ENCODE measurements around the gene DNAH14. TPM values are rescaled to one million over a fixed set of nuclear protein-coding genes. Genes with fewer than 3 reads are reported as not detected.

The DNAH14 gene
- total and polyA plus RNA-seq, 9 of the 15 experiments (the other 6 are each of a cell fraction or from before 2014, with no cell fraction given), result 58.4 to 142 (median 98.4) TPM

DNA sequence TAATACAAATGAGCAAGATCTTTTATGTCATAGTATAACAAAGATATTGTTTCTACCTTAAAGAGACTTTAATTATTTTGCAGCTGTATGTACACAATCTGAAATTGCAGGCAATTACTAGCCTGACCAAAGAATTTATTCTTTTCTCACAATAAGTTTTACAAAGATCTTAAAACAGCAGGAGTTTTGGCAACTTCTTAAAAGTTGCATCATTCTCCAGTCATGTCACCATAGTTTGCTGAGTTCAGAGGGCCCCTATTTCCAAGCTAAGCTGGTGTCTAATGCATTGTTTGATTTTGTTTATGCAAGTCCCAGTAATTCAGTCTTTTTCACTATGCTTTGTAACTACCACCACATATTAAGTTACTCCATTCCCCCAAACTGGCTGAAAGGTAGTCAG is 114.8 kb downstream of the DNAH14 start (continued):
- TF ChIP-seq, protein P1, sequence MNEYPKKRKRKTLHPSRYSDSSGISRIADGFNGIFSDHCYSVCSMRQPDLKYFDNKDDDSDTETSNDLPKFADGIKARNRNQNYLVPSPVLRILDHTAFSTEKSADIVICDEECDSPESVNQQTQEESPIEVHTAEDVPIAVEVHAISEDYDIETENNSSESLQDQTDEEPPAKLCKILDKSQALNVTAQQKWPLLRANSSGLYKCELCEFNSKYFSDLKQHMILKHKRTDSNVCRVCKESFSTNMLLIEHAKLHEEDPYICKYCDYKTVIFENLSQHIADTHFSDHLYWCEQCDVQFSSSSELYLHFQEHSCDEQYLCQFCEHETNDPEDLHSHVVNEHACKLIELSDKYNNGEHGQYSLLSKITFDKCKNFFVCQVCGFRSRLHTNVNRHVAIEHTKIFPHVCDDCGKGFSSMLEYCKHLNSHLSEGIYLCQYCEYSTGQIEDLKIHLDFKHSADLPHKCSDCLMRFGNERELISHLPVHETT (CRISPR knock-in tag; conservative IDR thresholded peaks at IDR 0.05 in 1 of 2, IDR thresholded peaks at IDR 0.05 in 1 of 2), result no peak
- TF ChIP-seq, protein P2, sequence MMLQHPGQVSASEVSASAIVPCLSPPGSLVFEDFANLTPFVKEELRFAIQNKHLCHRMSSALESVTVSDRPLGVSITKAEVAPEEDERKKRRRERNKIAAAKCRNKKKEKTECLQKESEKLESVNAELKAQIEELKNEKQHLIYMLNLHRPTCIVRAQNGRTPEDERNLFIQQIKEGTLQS (IDR thresholded peaks at IDR 0.05), result peak; percentile 80
- TF ChIP-seq, protein P2 (CRISPR knock-in tag; conservative IDR thresholded peaks at IDR 0.05), result no peak
- no peak for TF ChIP-seq CBX1 (IDR thresholded peaks at IDR 0.05; ENCODE audit: low read depth)

GRCh38 chr1:225049594-225049993 is 120.1 kb downstream of the DNAH14 start:
- POLR2A ChIA-PET, result no interaction called here
- Histone ChIP-seq H3K9me1 (ENCODE audit: control insufficient read depth, insufficient read depth, low read length) (peaks cover 4% of the 10 kb centered on the region), H3K4me3 (no peak overlapping the region), H2AFZ (ENCODE audit: low read depth, low read length) (no peak overlapping the region), H3K4me1 (replicated peaks in 1 of 2; ENCODE audit: control insufficient read depth in 2 of 2, insufficient read depth in 2 of 2, low read length in 2 of 2) (no peaks in the 10 kb centered on the region), H3K9me3 (replicated peaks; ENCODE audit: control insufficient read depth, insufficient read depth, low read depth, low read length) (no peaks in the 10 kb centered on the region), H3K4me2 (ENCODE audit: insufficient read depth, low read length) (no peak overlapping the region), H3K27me3 (ENCODE audit: control insufficient read depth in 2 of 2, insufficient read depth in 2 of 2, low read length in 2 of 2) (no peaks in the 10 kb centered on the region), H3K79me2 (ENCODE audit: control insufficient read depth, insufficient read depth, low read length) (no peaks in the 10 kb centered on the region), H4K20me1 (replicated peaks; ENCODE audit: control insufficient read depth, insufficient read depth, low read length) (no peaks in the 10 kb centered on the region), H3K36me3 (ENCODE audit: control insufficient read depth, insufficient read depth, low read length) (no peaks in the 10 kb centered on the region), H3K27ac (ENCODE audit: extremely low read depth, low read depth, low read length) (no peak overlapping the region), H3K9ac (ENCODE audit: insufficient read depth in 1 of 2, low read depth in 2 of 2, low read length in 2 of 2) (no peak overlapping the region)
- CTCF ChIA-PET (ENCODE audit: low intra/inter-chr PET ratio), result no interaction called here
- DNase-seq (ENCODE audit: extremely low read depth in 1 of 4, low spot score in 3 of 4), result no peak
- intact Hi-C loops (cut with micrococcal nuclease), result no loop called here
- WGBS (ENCODE audit: insufficient coverage, low coverage, missing lambda C conversion rate), result 90% methylated on average over 2 of the region's 2 CpGs
- no peak for FAIRE-seq
- BruUV-seq (replicated peaks), result no TSS peak
- in situ Hi-C loops (cut with MboI), result no loop called here
- ATAC-seq, result no peak
- TF ChIP-seq GATA2 (CRISPR knock-in tag; IDR thresholded peaks at IDR 0.05), result peak; percentile 21; the same call in 1 of the 2 replicates
- TF ChIP-seq, protein P3, sequence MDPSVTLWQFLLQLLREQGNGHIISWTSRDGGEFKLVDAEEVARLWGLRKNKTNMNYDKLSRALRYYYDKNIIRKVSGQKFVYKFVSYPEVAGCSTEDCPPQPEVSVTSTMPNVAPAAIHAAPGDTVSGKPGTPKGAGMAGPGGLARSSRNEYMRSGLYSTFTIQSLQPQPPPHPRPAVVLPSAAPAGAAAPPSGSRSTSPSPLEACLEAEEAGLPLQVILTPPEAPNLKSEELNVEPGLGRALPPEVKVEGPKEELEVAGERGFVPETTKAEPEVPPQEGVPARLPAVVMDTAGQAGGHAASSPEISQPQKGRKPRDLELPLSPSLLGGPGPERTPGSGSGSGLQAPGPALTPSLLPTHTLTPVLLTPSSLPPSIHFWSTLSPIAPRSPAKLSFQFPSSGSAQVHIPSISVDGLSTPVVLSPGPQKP (CRISPR knock-in tag; IDR thresholded peaks at IDR 0.05), result no peak
- peak; percentile 90 for TF ChIP-seq DACH1 (IDR thresholded peaks at IDR 0.05; ENCODE audit: partially characterized antibody)
- peak; percentile 46; the same call in 1 of the 2 replicates for TF ChIP-seq GATAD2B (IDR thresholded peaks at IDR 0.05; ENCODE audit: borderline replicate concordance)
- TF ChIP-seq MCM5 (IDR thresholded peaks at IDR 0.05; ENCODE audit: low read depth), result no peak
- TF ChIP-seq NR2C1 (IDR thresholded peaks at IDR 0.05), result no peak
- TF ChIP-seq NR2C1 (tag; IDR thresholded peaks at IDR 0.05), result no peak
- TF ChIP-seq RERE (CRISPR knock-in tag; IDR thresholded peaks at IDR 0.05; ENCODE audit: borderline replicate concordance), result no peak

Measured in K562 (cell line).